Measurements from ENCODE around the gene ITGAE. TPM values are rescaled to one million over a fixed set of nuclear protein-coding genes. Genes with fewer than 3 reads are reported as not detected.

ITGAE gene
- total and polyA plus RNA-seq, 2 experiments from 2014 or later: 11.7 to 44.9 TPM

DNA sequence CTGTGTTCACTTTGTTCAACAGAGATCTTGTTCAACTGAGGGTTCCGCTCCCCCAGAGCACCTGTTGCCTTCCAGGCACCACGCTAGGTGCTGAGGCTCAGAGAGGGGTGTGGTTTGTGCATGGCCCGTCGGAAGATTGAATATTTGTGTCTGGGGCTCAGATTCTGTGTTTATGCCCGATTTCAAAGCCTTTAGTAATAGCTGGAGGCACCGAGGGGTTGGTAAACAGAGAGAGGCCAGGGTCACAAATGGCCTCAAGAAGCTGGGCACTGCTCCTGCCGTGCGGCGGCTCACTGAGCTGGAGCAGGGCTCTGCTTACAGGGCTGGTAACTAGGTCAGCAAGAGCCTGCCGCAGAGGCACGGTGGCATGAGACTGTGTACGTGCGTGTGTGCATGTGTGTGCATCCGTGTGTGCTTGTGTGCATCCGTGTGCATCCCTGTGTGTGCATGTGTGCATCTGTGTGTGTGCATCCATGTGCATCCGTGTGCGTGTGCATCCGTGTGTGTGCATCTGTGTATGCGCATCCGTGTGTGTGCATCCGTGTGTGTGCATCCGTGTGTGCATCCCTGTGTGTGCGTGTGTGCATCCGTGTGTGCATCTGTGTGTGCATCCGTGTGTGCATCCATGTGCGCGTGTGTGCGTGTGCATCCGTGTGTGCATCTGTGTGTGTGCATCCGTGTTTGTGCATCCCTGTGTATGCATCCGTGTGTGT, 5.4 kb downstream of the ITGAE start:
- Histone ChIP-seq H3K4me3 (no peak overlapping the region), H3K27ac (ENCODE audit: low read depth) (no peak overlapping the region), H3K4me1 (ENCODE audit: insufficient read depth) (no peaks in the 10 kb centered on the region), H4K20me1 (replicated peaks; ENCODE audit: insufficient read depth) (no peaks in the 10 kb centered on the region), H3F3A (replicated peaks; ENCODE audit: low read depth) (no peaks in the 10 kb centered on the region), H2AFZ (peak overlapping the region; percentile 23; the same call in 1 of the 2 replicates), H3K4me2 (no peak overlapping the region), H3K27me3 (ENCODE audit: insufficient read depth) (no peaks in the 10 kb centered on the region), H3K9me2 (ENCODE audit: insufficient read depth) (no peaks in the 10 kb centered on the region), H3K36me3 (ENCODE audit: insufficient read depth) (no peaks in the 10 kb centered on the region), H3K79me2 (replicated peaks; ENCODE audit: insufficient read depth) (no peaks in the 10 kb centered on the region)
- Mint-ChIP-seq H3K27me3 (ENCODE audit: insufficient read depth, low read depth, poor library complexity) (peaks cover 8% of the 10 kb centered on the region), H3K4me1 (peaks cover 7% of the 10 kb centered on the region; the same call in 2 of the 3 replicates), H3K27ac (0 out of 2 replicates have a peak overlapping the region, but pooled peaks have one; percentile 61), H3K4me3 (no peak overlapping the region), H3K9me3 (no peaks in the 10 kb centered on the region), H3K36me3 (ENCODE audit: low read depth) (no peaks in the 10 kb centered on the region; the same call in 2 of the 3 replicates)
- TF ChIP-seq ZNF331 (CRISPR knock-in tag; IDR thresholded peaks at IDR 0.05; ENCODE audit: low read depth): no peak
- TF ChIP-seq NANOG (IDR thresholded peaks at IDR 0.05; ENCODE audit: borderline replicate concordance): no peak
- TF ChIP-seq, protein P1, sequence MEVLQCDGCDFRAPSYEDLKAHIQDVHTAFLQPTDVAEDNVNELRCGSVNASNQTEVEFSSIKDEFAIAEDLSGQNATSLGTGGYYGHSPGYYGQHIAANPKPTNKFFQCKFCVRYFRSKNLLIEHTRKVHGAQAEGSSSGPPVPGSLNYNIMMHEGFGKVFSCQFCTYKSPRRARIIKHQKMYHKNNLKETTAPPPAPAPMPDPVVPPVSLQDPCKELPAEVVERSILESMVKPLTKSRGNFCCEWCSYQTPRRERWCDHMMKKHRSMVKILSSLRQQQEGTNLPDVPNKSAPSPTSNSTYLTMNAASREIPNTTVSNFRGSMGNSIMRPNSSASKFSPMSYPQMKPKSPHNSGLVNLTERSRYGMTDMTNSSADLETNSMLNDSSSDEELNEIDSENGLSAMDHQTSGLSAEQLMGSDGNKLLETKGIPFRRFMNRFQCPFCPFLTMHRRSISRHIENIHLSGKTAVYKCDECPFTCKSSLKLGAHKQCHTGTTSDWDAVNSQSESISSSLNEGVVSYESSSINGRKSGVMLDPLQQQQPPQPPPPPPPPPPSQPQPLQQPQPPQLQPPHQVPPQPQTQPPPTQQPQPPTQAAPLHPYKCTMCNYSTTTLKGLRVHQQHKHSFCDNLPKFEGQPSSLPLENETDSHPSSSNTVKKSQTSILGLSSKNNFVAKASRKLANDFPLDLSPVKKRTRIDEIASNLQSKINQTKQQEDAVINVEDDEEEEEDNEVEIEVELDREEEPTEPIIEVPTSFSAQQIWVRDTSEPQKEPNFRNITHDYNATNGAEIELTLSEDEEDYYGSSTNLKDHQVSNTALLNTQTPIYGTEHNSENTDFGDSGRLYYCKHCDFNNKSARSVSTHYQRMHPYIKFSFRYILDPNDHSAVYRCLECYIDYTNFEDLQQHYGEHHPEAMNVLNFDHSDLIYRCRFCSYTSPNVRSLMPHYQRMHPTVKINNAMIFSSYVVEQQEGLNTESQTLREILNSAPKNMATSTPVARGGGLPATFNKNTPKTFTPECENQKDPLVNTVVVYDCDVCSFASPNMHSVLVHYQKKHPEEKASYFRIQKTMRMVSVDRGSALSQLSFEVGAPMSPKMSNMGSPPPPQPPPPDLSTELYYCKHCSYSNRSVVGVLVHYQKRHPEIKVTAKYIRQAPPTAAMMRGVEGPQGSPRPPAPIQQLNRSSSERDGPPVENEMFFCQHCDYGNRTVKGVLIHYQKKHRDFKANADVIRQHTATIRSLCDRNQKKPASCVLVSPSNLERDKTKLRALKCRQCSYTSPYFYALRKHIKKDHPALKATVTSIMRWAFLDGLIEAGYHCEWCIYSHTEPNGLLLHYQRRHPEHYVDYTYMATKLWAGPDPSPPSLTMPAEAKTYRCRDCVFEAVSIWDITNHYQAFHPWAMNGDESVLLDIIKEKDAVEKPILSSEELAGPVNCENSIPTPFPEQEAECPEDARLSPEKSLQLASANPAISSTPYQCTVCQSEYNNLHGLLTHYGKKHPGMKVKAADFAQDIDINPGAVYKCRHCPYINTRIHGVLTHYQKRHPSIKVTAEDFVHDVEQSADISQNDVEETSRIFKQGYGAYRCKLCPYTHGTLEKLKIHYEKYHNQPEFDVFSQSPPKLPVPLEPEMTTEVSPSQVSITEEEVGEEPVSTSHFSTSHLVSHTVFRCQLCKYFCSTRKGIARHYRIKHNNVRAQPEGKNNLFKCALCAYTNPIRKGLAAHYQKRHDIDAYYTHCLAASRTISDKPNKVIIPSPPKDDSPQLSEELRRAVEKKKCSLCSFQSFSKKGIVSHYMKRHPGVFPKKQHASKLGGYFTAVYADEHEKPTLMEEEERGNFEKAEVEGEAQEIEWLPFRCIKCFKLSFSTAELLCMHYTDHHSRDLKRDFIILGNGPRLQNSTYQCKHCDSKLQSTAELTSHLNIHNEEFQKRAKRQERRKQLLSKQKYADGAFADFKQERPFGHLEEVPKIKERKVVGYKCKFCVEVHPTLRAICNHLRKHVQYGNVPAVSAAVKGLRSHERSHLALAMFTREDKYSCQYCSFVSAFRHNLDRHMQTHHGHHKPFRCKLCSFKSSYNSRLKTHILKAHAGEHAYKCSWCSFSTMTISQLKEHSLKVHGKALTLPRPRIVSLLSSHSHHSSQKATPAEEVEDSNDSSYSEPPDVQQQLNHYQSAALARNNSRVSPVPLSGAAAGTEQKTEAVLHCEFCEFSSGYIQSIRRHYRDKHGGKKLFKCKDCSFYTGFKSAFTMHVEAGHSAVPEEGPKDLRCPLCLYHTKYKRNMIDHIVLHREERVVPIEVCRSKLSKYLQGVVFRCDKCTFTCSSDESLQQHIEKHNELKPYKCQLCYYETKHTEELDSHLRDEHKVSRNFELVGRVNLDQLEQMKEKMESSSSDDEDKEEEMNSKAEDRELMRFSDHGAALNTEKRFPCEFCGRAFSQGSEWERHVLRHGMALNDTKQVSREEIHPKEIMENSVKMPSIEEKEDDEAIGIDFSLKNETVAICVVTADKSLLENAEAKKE (CRISPR knock-in tag; IDR thresholded peaks at IDR 0.05): no peak
- no peak for TF ChIP-seq EZH2 (IDR thresholded peaks at IDR 0.05; ENCODE audit: low read depth, unreplicated experiment)
- TF ChIP-seq STAT1 (IDR thresholded peaks at IDR 0.05; ENCODE audit: unreplicated experiment): no peak
- TF ChIP-seq JUNB (IDR thresholded peaks at IDR 0.05; ENCODE audit: unreplicated experiment): no peak
- TF ChIP-seq, protein P2, sequence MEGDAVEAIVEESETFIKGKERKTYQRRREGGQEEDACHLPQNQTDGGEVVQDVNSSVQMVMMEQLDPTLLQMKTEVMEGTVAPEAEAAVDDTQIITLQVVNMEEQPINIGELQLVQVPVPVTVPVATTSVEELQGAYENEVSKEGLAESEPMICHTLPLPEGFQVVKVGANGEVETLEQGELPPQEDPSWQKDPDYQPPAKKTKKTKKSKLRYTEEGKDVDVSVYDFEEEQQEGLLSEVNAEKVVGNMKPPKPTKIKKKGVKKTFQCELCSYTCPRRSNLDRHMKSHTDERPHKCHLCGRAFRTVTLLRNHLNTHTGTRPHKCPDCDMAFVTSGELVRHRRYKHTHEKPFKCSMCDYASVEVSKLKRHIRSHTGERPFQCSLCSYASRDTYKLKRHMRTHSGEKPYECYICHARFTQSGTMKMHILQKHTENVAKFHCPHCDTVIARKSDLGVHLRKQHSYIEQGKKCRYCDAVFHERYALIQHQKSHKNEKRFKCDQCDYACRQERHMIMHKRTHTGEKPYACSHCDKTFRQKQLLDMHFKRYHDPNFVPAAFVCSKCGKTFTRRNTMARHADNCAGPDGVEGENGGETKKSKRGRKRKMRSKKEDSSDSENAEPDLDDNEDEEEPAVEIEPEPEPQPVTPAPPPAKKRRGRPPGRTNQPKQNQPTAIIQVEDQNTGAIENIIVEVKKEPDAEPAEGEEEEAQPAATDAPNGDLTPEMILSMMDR (conservative IDR thresholded peaks at IDR 0.05; ENCODE audit: low read depth in 2 of 2): no peak
- TF ChIP-seq, protein P3, sequence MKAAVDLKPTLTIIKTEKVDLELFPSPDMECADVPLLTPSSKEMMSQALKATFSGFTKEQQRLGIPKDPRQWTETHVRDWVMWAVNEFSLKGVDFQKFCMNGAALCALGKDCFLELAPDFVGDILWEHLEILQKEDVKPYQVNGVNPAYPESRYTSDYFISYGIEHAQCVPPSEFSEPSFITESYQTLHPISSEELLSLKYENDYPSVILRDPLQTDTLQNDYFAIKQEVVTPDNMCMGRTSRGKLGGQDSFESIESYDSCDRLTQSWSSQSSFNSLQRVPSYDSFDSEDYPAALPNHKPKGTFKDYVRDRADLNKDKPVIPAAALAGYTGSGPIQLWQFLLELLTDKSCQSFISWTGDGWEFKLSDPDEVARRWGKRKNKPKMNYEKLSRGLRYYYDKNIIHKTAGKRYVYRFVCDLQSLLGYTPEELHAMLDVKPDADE (IDR thresholded peaks at IDR 0.05): no peak
- no peak for TF ChIP-seq CREB1 (CRISPR knock-in tag; IDR thresholded peaks at IDR 0.05; ENCODE audit: low read depth)
- TF ChIP-seq ZNF114 (CRISPR knock-in tag; IDR thresholded peaks at IDR 0.05): no peak
- no peak for TF ChIP-seq EZH2phosphoT487 (IDR thresholded peaks at IDR 0.05; ENCODE audit: unreplicated experiment)
- ATAC-seq: no peak
- DNase-seq (ENCODE audit: low spot score): no peak

All from GM23338 (cell line).